CD4-positive, alpha-beta T cell treated with Interleukin-17A for 4 hours (primary cell): ENCODE measurements around the gene MLXIPL.
"Not testable (repeated sequence)": the region's sequence is repeated elsewhere in the genome, so short reads cannot be mapped to it uniquely, and the experiment has no call there.

Source experiments
- DNase-seq: peaks from one replicate; pipeline ENCODE4 v3.0.0-alpha.2; 2020; ENCODE audit warnings: mixed read lengths

Gene MLXIPL

DNA sequence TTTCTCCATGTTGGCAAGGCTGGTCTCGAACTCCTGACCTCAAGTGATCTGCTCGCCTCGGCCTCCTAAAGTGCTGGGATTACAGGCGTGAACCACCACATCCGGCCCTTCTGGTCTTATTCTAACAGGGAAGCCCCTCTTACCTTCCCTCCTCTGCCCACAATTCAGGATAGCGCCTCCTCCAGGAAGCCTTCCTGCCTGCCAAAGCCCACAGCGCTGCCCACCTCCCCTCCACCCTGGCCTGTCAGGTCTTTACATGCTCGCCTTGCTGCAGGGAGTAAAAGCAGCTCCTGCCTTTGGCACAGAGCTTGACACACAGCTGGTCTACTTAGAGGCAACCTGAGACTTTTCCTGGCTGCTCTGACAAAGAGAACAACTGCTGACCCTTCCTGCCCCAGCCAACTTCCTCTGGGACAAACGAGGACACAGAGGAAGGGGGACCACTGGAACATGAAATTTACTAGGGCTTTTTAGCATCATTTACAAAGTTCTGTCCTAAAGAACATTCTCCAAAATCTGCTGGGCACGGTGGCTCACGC lies 13.2 kb downstream of the MLXIPL start:
- no peak for DNase-seq

DNA sequence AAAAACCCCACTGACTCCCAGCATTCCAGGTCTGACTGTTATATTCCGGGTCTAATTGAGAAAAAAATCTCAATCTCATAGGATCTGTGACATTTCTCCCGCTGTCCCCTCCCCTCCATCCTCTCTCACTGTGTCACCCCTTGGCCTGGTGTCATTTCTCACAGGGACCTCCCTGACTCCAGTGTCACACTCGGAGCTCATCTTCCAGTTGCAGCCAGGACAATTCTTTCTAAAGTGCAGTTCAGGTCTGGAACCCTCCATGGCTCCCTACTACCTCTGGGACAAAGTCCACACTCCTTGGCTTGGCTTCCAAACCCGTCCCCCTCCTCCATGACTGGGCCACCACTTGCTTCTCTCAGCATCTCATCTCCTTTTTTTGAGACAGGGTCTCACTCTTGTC lies 14.2 kb downstream of the MLXIPL start:
- no peak for DNase-seq

DNA sequence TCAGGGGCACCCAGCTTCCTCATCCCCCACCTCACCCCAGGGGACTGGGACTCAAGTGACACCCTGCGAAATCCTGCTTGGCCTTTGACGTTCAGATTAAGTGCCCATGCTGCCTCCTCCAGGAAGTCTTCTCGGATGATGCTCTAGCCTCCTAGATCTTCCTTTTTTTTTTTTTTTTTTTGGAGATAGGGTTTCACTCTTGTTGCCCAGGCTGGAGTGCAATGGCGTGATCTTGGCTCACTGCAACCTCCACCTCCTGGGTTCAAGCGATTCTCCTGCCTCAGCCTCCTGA lies 16.7 kb downstream of the MLXIPL start:
- not testable (repeated sequence) for DNase-seq

DNA sequence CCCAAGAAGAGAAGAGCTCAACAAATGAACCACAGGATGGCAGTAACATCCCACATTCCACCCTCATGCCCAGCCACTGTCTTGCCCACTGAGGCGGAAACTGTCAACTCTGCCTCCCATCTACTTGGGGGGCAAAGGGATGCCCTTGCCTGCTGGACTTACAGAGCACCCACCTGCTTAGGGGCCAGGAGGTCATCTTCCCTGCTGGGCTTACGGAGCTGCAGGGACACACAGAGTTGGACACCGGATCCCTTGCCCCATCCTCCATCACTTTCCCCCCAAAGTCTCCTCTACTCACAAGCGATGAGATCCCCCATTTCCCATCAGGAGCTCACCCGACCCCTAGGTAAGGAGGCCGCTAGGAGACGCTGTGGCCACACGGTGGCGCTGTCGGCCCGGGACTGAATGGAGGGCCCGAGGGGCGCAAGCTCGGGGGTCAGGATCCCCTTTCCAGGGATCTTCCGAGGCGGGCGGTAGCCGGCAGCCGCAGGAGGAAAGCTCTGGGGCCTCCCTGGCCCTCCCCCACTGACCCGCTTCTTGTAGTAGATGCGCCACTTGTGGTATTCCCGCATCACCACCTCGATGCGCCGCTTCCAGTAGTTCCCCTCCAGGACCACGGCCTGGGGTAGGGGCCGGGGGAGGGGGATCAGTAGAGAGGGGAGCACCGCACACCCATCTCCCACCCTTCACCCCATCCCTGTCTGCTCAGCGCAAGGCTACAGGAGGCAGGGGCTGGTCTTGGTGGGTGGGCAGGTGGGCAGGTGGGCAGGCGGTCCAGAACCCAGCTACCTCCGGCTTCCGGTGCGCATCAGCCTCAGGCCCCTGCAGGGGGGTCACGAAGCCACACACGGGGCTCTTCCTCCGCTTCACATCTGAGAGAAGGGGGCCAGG lies 17.3 kb downstream of the MLXIPL start:
- peak; percentile 81 for DNase-seq

DNA sequence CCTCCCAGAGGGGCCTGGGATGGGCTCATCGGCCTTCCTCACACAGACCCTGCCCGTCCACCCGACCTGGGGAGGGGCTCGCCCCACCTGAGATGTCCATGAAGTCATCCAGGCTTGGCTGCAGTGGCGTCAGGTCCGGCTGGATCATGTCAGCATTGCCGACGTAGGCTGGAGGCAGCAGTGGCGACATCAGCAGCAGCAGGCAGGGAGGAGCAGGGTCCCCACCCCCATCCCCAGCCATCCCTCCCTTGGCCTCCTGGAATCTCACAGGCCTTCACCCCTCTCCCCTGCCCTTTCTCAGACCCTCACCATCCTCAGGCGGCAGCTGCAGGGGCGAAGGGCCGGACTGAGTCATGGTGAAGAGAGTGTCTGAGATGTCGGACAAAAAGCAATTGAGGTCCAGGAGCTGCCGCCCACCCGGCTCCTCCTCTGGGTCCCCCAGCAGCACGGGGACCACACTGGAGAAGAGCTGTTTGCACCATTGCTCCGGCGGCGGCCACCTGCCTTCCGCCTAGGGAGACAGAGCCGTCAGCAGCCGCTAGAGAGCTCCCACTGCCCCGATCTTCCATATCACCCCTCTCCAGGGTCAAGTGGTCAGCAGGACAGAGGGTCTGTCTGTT lies 18.6 kb downstream of the MLXIPL start:
- no peak for DNase-seq

DNA sequence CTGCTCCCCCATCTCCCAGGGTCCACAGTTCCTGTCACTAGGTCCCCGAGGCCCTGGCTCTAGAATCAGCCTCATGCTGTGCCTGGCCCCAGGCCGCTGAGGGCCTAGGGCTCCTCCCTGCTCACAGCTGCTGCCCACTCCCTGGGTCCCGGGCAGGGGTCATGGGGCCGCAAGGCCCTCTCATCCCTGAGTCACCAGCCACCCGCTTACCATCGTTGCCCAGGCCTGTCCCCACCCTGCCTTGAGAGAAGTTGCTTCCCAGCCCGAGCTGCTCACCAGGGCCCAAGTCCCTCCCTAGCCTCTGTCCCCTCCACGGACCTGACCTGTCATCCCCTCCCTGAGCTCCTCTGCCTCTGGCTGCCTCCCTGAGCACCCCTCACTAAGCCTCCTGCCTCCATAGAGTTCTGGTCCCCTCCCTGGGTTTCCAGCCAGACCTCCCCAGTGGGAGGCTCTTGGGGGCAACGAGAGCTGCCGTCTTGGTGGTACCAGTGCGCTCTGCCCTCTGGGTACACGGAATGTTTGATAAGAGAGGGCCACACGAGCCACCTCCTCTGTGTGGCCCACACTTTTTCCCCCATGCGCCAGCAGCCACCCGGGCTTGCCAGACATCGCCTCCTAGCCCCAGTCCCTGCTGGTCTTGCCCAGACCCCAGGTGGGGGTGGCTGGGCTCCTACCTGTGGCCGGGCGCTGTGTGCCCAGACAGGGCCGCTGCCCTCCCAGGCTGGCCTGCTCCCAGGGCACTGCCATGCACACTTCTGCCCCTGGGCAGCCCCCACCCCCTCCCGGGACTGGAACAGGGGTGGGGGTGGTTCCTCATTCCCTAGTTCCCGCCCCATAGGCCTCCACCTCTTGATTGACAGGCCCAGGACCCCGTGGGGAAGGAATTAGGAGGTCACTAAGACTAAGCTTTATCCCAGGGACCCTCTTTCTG lies 21.3 kb downstream of the MLXIPL start:
- no peak for DNase-seq

DNA sequence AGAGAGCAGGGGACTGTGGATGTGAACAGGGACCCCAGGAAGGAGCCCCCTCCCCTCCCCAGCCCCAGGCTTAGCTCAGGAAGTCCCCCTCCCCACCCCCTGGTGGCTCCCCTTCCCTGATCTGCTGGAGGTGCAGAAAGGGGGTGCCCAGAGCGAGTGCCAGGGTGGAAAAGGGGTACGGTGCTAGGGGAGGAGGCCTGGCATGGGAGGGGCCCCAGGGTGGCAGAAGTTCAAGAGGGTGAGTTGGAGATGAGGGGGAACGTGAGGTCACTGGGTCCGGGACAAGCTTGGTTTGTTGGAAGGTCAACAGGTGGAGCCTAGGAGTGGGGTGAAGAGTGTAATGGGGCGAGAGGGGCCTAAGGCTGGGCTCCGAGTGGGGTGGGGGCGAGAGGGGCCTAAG lies 24.4 kb downstream of the MLXIPL start:
- DNase-seq, result no peak

DNA sequence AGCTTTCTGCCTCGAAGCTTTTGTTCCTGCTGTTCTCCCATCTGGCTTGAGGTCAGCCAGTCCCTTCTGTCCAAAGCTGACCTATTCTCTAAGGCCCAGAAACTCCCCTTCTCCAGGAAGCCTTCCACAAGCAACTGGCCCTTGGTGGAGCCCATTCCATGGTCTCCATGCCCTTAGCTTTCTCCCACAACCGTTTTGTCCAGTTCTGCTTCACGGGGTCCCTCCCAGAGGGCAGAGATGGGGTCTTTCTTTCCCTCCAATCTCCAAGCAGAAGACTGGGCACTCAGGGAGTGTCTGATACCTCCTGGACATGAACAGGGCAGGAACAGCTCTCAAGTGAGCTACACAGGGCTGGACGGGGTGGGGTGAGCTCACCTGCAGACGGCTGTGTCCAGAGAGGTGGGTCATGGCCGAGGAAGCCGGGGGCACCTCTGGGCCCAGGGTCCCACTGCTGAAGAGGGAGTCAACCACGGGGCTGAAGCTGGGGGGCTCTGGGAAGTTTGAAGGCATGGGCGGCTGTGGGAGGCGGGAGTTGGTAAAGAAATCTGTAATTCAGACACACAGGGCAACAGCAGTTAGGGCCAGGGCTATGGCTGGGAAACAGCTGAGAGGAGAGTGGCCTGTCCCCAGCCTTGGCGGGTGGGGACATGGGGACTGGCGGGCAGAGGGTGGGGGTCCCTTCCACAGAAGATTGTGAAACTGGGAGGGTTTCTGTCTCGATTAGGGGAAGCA lies 25.0 kb downstream of the MLXIPL start:
- no peak for DNase-seq

DNA sequence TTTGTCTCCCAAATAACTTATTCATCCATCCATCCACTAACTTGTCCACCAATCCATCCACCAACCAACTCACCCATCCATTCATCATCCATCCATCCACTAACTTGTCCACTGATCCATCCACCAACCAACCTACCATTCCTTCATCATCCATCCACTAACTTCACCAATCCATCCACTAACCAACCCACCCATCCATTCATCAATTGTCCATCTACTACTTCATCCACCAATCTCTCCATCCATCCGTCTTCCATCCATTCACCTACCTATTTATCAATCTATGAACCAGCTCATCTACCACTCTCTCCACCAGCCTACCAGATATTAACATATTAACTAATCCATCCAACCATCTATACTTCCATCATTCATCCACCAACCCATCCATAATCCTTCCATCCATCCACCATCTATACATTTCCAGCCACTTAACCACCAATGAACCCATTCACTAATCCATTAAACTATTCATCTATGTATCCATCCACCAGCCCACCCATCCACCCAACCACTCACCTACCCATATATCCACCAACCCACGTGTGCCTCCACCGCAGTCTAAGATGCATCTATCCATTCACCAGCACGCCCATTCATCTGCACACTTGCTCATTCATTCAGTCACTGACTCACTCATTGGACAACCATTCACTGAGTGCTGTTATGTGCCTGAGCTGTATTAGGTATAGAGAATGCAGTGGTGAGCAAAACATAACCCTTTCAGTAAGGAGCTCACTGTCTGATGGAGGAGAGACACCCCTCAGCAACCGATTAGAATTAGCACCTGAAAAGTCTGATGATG lies 26.1 kb downstream of the MLXIPL start:
- no peak for DNase-seq

DNA sequence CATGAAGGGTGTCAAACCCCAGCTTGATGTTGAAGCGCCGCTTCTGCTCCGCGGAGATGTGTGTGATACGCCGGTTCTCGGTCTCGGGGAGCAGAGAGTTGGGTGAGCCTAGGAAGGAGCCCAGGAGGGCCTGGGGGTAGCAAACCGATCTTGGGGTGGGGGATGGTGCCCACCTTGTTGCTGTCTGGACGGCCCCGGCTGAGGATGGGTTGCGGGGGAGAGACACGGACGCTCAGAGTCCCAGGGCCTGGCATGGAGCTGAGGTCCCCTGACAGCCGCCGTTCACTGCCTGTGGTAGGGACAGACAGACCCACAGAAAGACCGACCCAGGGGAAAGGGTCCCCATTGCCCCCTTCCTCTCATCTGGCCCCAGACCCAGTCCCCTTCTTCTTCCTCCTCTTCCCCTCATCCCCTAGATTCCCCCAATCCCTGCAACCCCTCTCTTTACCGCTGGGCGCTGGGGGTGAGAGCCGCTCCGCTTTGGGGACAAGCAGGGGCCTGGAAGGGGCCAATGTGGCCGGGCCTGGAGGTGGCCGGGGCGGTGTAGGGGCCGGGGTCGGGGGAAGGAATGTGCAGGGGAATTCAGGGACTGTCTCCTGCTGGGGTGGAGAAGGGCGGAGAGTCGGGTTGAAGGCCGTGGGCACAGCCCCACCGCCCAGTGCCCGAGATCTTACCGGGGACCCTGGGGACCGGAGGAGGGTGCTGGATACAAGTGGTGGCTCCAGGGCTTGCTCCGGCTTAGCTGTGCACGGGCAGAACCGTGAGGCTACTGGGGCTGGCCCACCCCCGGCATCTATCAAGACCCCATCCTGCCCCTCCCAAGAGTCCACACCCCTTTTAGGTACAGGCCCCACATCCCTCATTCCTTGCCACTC lies 27.9 kb downstream of the MLXIPL start:
- DNase-seq, result no peak

DNA sequence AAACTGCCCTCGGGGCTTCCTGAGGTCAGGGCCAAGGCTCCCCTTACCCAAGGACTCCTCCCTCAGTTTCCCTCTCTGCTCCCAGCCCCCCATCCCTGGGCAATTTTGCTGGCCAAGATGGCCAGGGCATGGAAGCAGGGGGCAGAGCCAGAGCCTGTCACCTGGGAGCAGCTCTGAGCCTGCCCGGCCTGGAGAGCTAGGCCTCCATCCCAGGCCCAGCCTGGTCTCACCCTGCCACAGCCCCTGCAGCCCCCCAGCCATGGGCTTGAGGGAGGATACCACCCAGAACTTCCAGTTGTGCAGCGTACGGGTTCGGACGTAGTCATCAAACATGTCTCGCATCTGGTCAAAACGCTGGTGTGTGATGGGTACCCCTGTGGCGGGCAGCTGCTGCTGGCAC lies 29.0 kb downstream of the MLXIPL start:
- DNase-seq, result no peak

DNA sequence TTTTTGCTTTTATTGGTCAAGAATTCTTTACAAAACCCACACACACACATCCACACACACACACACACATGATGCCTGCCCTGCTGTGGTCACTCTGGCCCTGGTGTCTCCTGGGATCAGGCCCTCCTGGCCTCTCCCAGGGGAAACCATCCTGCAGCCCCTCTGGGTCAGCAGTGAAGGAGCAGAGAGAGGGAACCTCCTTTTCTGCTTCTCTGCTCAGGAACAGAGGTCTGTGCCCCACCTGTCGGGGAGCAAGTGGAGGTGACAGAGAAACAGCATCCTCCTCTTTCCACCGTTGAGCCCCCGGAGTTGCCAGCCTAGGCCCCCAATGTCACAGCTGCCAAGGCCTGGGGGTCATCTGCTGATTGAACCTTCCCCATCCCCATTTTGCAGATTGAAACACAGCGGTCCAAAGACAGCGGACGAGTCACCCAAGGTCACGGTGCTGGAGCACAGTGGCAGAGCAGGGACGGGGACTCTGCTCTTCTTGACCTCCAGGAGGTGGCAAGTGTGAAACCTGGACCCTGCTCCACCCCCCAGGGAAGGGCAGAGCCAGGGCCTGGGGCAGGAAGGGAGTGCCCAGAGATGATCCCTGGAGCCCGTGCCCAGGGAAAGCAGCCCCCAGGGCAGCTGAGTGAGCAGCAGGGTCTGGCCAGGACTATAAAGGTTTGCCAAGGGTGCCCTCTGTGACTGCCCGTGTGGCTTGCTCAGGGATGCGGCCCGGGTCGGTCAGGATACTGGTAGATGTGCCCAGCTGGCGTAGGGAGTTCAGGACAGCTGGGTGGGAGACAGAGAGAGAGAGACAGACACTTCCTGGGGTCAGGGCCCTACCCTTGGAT lies 30.9 kb downstream of the MLXIPL start:
- no peak for DNase-seq

DNA sequence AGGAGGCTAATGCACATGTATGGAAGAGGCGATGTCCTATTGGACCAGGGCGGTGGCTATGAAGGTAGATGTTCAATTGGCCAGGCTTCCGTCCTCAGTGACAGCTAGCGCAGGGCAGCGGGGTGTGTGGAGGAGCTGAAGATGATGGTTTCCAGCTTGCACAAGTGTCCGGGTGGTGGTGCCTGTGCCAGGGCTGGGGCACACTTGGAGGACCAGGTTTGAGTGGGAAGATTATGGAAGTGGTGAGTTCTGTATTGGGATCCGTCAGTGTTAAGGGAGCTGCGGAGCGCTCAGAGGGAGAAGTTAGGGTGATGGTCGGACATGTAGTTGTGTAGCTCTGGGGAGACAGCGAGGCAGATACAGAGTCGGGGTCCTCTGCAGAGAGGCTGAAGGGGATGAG lies 37.4 kb downstream of the MLXIPL start:
- no peak for DNase-seq

DNA sequence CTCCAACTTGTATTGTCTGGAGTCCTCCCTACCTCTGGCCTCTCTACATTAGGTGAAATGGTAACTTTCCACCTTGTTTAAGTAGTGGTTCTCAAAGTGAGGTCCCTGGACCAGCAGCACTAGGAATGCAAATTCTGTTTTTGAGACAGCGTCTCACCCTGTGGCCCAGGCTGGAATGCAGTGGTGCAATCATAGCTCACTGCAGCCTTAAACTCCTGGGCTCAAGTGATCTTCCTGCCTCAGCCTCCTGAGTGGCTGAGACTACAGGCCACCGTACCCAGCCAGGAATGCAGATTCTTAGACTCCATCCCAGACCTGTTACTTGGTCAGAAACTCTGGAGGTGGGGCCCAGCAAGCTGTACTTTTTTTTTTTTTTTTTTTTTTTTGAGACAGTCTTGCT lies 39.1 kb downstream of the MLXIPL start:
- no peak for DNase-seq

DNA sequence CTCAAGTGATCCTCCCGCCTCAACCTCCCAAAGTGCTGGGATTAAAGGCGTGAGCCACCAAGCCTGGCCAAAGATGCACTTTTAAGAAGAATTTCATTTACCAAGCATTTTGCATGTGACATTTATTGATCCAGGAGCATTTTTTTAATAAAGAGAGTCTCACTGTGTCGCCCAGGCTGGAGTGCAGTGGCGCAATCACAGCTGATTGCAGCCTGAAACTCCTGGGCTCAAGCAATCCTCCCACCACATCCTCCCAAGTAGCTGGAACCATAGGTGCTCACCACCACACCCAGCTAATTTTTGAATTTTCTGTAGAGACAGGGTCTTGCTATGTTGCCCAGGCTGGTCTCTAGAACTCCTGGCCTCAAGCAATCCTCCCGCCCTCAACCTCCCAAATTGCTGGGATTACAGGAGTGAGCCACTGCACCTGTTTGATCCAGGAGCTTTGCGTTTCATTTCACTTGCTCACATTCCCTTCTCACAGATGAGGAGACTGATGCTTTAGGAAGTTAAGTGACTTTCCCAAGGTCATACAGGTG lies 41.6 kb downstream of the MLXIPL start:
- no peak for DNase-seq

DNA sequence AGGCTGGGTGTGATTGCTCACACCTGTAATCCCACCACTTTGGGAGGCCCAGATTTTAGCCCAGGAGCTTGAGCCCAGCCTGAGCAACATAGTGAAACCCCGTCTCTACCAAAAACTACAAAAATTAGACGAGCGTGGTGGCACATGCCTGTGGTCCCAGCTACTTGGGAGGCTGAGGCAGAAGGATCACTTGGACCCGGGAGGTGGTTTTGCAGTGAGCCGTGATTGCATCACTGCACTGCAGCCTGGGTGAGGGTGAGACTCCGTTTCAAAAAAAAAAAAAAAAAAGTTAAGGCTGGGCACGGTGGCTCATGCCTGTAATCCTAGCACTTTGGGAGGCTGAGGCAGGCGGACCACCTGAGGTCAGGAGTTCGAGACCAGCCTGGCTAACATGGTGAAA lies 43.3 kb downstream of the MLXIPL start:
- not testable (repeated sequence) for DNase-seq

DNA sequence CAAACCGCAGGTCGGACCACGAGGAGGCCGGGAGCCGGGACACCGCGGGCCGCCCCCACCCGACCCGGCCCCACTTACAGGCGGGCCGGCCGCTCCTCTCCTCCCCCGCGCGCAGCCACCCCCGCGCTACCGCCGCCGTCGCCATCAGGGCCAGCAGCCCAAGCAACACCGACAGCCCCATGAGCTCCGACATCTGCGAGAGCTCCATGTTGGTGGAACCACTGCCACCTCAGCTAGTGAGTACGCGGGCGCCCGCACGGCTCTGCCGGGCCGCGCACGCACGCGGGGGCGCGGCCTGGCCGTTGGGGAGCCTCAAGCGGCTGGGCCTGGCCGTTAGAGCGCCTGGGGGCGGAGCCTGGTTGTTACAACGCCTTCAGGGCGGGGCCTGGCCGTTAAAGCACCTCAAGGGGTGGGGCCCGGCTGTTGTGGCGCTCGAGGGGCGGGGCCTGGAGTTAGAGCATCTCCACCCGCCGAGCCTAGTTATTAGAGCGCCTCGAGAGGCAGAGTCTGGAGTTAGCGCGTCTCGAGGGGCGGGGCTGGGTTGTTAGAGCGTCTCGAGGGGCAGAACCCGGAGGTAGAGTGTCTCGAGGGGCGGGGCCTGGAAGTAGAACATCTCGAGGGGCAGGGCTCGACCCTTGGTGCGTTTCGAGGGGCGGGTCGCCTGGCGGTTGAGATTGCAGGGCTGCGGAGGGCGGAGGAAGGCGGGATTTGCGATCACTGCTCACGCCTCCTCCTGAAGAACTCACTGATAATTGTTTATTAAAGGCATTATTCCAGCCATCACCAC lies 45.8 kb downstream of the MLXIPL start, which contains the start of gene TBL2:
TSS of gene TBL2 (minus strand) at position 238 of the 787 bp plus-strand sequence. CDS start at position 208, 30 bp downstream.
- DNase-seq, result peak; percentile 100

DNA sequence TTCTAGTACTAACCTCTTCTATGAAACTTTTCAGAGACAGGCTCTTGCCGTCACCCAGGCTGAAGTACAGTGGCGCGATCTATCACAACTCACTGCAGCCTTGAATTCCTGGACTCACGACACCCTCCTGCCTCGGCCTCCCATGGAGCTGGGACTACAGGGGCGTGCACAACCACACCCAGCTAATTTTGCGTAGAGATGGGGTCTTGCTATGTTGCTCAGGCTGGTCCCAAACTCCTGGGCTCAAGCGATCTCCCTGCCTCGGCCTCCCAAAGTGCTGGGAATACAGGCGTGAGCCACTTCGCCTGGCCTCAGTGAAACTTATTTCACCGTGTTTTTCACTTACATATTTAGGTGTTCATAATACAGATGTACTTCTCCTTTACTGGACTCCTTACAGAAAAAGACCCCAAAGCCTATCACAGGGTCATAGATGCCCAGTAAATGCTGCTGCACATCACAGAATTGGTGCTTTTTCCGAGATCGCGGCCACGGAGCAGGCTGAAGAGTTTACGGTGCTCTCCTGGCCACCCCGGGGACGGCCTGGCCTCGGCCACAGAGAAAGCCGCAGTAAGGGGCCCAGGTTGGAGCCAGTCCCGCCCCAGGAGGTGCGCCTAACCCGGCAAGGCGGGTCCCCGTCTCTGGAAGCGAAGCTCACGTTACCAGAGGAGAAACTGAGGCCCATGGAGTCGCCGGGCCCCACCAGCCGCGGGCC lies 46.5 kb downstream of the MLXIPL start:
- no peak for DNase-seq
